ENCODE measurements around the gene NUDT3. TPM values are rescaled to one million over a fixed set of nuclear protein-coding genes. Genes with fewer than 3 reads are reported as not detected.

Gene NUDT3
- total and polyA plus RNA-seq, 9 of the 15 experiments (the other 6 are each of a cell fraction or from before 2014, with no cell fraction given), result 5.4 to 81.2 (median 56.4) TPM

DNA sequence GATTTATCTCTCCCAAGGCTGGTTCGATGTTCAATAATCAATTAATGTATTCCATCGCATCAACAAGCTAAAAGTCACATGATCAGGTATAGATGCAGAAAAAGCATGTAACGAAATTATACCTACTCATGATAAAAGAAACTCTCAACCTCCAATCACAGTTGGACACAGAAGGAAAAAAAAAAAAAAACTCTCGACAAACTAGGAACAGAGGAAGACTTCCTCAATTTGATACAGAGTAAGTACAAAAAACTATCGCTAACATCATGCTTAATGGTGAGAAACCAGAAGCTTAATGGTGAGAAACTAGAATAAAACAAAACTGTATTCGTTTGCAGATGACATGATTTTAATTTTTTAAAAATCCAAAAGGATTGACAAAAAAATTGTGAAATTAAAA, 81.7 kb downstream of the NUDT3 start:
- TF ChIP-seq KLF1 (tag; IDR thresholded peaks at IDR 0.05) (no peak), FOXJ2 (tag; IDR thresholded peaks at IDR 0.05) (no peak), RFX5 (IDR thresholded peaks at IDR 0.05; ENCODE audit: low read depth, low read length) (no peak), SPI1 (IDR thresholded peaks at IDR 0.05; ENCODE audit: borderline replicate concordance, low read depth, low read length) (peak; percentile 71), ZNF384 (IDR thresholded peaks at IDR 0.05; ENCODE audit: low read depth, low read length) (peak; percentile 35; the same call in 1 of the 2 replicates), XRCC3 (IDR thresholded peaks at IDR 0.05) (no peak), SLC30A9 (CRISPR knock-in tag; IDR thresholded peaks at IDR 0.05) (no peak), NR1H2 (CRISPR knock-in tag; IDR thresholded peaks at IDR 0.05) (no peak)
- TF ChIP-seq, protein P1, sequence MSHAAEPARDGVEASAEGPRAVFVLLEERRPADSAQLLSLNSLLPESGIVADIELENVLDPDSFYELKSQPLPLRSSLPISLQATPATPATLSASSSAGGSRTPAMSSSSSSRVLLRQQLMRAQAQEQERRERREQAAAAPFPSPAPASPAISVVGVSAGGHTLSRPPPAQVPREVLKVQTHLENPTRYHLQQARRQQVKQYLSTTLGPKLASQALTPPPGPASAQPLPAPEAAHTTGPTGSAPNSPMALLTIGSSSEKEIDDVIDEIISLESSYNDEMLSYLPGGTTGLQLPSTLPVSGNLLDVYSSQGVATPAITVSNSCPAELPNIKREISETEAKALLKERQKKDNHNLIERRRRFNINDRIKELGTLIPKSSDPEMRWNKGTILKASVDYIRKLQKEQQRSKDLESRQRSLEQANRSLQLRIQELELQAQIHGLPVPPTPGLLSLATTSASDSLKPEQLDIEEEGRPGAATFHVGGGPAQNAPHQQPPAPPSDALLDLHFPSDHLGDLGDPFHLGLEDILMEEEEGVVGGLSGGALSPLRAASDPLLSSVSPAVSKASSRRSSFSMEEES (CRISPR knock-in tag; IDR thresholded peaks at IDR 0.05), result peak; percentile 88
- ChIA-PET CTCF (ENCODE audit: low intra/inter-chr PET ratio) (interaction anchor here (0.8 kb wide), 1 partner anchor 104 kb away, joined by 3 read pairs; no protein-coding TSS in a partner anchor), POLR2A (interaction anchor here (0.6 kb wide), 1 partner anchor 40 kb away, joined by 3 read pairs; no protein-coding TSS in a partner anchor)
- Histone ChIP-seq H4K20me1 (replicated peaks; ENCODE audit: control insufficient read depth, insufficient read depth, low read length) (no peaks in the 10 kb centered on the region), H3K79me2 (ENCODE audit: control insufficient read depth, insufficient read depth, low read length) (peaks cover 89% of the 10 kb centered on the region), H3K9me3 (replicated peaks; ENCODE audit: control insufficient read depth, insufficient read depth, low read depth, low read length) (no peaks in the 10 kb centered on the region), H3K4me1 (replicated peaks in 1 of 2; ENCODE audit: control insufficient read depth in 2 of 2, insufficient read depth in 2 of 2, low read length in 2 of 2) (peaks cover 19 to 28% of the 10 kb centered on the region in 2 experiments), H3K27me3 (ENCODE audit: control insufficient read depth in 2 of 2, insufficient read depth in 2 of 2, low read length in 2 of 2) (no peaks in the 10 kb centered on the region), H3K4me3 (no peak overlapping the region), H2AFZ (ENCODE audit: low read depth, low read length) (no peak overlapping the region), H3K4me2 (ENCODE audit: insufficient read depth, low read length) (no peak overlapping the region), H3K27ac (ENCODE audit: extremely low read depth, low read depth, low read length) (no peak overlapping the region), H3K9ac (ENCODE audit: insufficient read depth in 1 of 2, low read depth in 2 of 2, low read length in 2 of 2) (no peak overlapping the region), H3K36me3 (ENCODE audit: control insufficient read depth, insufficient read depth, low read length) (peaks cover 18% of the 10 kb centered on the region; the same call in 2 of the 3 replicates), H3K9me1 (ENCODE audit: control insufficient read depth, insufficient read depth, low read length) (no peaks in the 10 kb centered on the region)
- ATAC-seq (no peak), DNase-seq (ENCODE audit: extremely low read depth in 1 of 4, low spot score in 3 of 4) (no peak), FAIRE-seq (no peak)
- in situ Hi-C loops (cut with MboI) (no loop called here), intact Hi-C loops (cut with micrococcal nuclease) (no loop called here)
- BruUV-seq (replicated peaks), result no TSS peak
- WGBS (ENCODE audit: insufficient coverage, low coverage, missing lambda C conversion rate), result 76% methylated on average over 6 of the region's 6 CpGs
